Measurements from ENCODE around the gene C12orf76.
A peak's percentile ranks its signal among the peaks of the same experiment; 100 is the strongest.
"Not testable (repeated sequence)": the region's sequence is repeated elsewhere in the genome, so short reads cannot be mapped to it uniquely, and the experiment has no call there.

The C12orf76 gene

DNA sequence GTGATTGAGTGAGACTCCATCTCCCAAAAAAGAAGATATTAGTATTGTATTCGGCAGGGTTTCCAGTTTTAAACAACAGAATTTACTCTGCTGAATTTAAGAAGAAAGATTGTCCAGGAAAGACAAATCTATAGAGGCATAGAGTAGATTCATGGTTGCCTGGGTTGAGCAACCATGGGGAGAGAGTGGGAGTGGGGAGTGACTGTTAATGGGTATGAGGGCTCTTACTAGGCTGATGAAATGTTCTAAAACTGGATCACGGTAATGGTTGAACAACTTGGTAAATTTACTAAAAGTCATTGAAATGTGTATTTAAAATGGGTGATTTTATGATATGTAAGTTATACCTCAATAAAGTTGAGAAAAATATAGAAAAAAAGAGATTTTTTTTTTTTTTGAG, 13.9 kb upstream of the C12orf76 start:
- no peak for DNase-seq (ENCODE audit: low spot score)

DNA sequence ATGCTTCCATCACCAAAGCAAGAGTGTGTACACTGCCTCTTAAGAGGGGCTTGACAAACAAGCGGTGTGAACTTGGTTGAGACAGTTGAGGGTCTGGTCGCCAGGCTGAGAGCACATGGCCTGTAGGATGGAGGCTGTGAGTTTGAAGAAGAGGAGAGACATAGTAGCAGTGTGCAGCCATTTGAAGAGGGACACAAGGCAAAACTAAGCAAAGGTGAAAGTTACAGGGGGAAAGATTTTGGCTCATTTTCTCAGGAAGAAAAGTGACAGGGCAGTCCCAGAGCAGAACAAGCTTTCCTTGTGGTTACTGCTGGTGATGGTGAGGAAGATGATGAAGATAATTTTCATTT, 11.3 kb upstream of the C12orf76 start:
- no peak for DNase-seq (ENCODE audit: low spot score)

DNA sequence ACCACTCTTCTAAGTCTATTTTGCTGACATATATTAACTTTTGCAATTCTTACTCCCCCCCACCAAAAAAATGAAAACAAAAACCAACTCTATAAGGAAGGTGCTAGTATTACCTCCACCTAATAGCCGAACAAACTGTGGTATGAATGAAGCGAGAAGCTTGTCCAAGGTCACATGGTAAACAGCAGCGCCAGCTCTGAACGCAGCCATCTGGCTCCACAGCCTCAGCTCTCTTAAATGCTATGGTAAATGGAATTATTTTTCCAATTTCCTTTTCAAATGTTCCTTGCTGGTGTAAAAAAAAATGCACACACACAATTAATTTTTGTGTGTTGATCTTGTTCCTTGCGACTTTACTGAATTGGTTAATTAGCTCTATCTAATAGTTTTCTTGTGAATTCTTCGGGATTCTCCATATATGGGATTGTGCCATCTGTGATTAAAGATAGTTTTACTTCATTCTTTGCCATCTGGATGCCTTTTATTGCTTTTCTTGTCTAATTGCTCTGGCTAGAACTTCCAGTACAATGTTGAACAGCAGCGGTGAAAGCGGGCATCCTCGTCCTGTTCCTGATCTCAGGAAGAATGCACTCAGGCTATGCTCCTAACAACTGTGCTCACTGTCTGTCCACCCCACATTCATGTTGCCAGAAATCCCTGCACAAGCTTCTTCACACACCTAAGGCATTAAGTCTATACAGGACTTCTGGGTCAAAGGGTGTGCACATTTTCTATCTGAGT, 10.7 kb upstream of the C12orf76 start:
- no peak for DNase-seq (ENCODE audit: low spot score)

GRCh38 chr12:110056643-110057042, 8.3 kb upstream of the C12orf76 start:
- DNase-seq (ENCODE audit: low spot score), result not testable (repeated sequence)

- DNase-seq (ENCODE audit: low spot score), result not testable (repeated sequence)
Observed at GRCh38 chr12:110055375-110056352, 7.3 kb upstream of the C12orf76 start.

DNA sequence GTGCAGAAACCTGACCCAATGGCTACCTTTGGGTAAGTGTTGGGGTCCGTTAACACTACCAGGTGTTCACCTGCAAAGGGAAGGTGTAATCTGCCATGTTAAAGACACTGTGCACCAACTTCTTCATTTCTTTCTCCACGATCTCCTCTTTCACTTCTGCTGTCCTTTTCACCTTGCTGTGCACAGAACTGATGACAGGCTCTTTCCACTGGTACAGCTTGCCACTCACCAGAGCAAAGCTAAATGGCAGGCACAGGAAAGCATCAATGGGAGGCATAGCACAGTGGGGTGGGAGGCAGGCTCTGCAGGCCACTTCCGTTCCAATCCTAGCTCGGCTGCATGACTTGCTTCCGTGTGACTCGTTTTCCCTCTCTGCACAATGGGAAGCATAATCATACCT, 2.6 kb upstream of the C12orf76 start:
- no peak for DNase-seq (ENCODE audit: low spot score)

DNA sequence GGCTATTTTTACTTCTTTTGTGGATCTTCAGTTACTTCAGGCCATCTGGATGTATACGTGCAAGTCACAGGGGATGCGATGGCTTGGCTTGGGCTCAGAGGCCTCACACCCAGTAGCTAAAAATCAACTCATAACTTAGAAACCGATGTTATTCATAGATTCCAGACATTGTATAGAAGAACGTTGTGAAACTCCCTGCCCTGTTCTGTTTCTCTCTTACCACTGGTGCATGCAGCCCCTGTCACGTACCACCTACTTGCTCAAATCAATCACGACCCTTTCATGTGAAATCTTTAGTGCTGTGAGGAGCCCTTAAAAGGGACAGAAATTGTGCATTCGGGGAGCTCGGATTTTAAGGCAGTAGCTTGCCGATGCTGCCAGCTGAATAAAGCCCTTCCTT, 1.3 kb upstream of the C12orf76 start:
- not testable (repeated sequence) for DNase-seq (ENCODE audit: low spot score)

- DNase-seq (ENCODE audit: low spot score), result not testable (repeated sequence)
Observed at GRCh38 chr12:110049034-110049433, 712 bp upstream of the C12orf76 start.

- DNase-seq (ENCODE audit: low spot score), result no peak
Observed at GRCh38 chr12:110047297-110047940, 903 bp downstream of the C12orf76 start.

DNA sequence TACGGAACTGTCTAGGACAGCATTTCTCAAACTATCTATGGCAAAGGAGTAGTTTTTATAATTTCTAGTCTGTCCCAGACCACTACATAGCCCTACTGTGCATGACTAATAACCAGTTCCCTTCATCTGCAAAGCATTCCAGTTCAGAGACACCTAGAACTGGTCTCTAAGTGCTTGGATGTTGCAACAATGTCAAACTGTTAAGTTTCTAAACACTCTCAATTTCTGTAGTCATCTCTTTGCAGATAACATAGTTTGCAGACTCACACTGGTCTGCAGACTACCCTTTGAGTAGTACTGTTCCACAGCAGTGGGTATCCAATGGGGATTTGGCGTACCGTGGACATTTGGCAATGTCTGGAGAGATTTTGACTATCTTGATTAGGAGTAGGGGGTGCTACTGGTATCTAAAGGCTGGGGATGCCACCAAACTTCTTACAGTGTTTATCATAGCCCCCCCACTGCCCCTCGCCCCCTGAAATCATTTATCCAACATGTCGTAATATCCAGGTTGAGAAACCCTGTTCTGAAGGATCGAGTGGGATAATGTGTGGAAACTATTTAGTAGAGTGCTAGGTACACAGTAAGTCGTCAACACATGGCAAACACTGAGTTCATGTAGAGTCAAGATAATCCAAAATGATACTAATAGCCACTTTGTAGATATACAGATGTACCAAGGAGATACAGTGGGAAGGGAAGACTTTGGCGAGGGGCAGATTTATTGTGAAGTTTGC, 1.7 kb downstream of the C12orf76 start:
- no peak for DNase-seq (ENCODE audit: low spot score)

GRCh38 chr12:110042264-110042663, 6.1 kb downstream of the C12orf76 start:
- no peak for DNase-seq (ENCODE audit: low spot score)

- peak; percentile 76 for DNase-seq (ENCODE audit: low spot score)
Observed at GRCh38 chr12:110039085-110039807, 9.1 kb downstream of the C12orf76 start.

DNA sequence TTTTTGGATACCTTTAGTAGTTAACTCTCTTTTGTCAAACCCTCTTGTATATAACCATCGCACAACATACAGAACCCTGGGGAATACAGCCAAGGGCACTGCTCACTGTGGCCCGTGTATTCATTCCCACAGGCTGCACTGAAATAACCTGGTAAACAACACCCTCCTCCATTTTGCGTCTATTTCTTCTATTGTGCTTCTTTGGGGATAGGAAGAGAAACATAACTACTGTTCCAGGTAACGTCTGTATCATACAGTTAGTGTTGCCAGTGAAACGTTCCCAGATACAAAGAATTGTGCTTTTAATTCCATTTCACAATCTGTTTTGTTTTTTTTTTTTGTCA, 9.6 kb downstream of the C12orf76 start:
- no peak for DNase-seq (ENCODE audit: low spot score)

- no peak for DNase-seq (ENCODE audit: low spot score)
Observed at GRCh38 chr12:110037315-110037714, 11.0 kb downstream of the C12orf76 start.

DNA sequence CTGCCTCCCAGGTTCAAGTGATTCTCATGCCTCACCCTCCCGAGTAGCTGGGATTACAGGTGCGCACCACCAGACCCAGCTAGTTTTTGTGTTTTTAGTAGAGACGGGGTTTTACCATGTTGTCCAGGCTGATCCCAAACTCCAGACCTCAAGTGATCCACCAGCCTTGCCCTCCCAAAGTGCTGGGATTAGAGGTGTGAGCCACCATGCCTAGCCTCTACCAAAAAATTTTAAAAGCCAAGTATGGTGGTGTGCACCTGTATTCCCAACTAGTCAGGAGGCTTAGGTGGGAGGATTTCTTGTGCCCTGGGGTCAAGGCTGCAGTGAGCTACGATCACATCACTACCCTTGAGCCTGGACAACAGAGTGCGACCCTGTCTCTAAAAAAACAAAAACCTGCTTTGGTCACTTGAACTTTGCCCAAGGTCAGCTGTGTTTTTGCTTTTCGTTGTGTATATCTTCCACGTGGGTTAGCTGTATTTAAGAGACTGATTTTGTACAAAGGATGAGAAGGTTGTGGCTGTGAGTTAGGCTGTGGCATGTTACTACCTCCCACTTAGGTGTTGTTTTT, 12.7 kb downstream of the C12orf76 start:
- DNase-seq (ENCODE audit: low spot score), result no peak

- no peak for DNase-seq (ENCODE audit: low spot score)
Observed at GRCh38 chr12:110033888-110034287, 14.4 kb downstream of the C12orf76 start.

GRCh38 chr12:110029290-110029815, 19.0 kb downstream of the C12orf76 start:
- DNase-seq (ENCODE audit: low spot score), result no peak

DNA sequence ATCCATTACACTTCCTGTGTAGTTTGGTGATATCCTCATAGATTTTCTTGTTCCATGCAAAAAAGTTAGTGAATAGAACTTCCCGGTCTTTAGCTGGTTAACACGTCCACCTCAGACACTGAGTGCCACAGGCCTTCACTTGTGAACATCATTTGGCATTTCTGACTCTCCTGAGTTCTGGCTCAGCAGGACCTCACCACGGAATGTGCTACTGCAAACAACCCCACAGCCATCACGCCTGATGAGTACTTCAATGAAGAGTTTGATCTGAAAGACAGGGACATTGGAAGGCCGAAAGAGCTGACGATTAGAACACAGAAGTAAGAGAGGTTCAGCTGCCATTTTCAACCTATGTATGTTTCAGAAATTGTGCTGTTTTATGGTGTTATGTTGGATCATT, 20.0 kb downstream of the C12orf76 start:
- no peak for DNase-seq (ENCODE audit: low spot score)

DNA sequence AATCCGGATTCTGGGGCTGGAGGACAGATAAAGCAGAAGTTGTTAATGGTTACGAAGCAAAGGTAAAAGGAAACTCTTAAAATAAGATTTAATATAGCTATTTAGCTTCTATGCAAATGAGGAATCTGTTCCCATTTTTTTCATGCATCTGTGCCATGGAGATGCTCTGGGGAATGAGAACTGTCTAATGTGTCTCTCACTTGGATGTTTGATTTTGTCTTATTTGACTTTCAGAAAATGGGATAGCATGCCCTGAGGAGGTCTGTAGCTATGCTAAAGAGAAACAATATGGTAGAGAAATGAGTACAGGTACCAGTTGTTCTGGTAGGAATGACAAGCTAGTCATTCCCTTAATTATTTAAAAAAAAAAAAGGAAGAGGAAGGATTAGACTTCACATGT, 24.3 kb downstream of the C12orf76 start:
- no peak for DNase-seq (ENCODE audit: low spot score)

DNA sequence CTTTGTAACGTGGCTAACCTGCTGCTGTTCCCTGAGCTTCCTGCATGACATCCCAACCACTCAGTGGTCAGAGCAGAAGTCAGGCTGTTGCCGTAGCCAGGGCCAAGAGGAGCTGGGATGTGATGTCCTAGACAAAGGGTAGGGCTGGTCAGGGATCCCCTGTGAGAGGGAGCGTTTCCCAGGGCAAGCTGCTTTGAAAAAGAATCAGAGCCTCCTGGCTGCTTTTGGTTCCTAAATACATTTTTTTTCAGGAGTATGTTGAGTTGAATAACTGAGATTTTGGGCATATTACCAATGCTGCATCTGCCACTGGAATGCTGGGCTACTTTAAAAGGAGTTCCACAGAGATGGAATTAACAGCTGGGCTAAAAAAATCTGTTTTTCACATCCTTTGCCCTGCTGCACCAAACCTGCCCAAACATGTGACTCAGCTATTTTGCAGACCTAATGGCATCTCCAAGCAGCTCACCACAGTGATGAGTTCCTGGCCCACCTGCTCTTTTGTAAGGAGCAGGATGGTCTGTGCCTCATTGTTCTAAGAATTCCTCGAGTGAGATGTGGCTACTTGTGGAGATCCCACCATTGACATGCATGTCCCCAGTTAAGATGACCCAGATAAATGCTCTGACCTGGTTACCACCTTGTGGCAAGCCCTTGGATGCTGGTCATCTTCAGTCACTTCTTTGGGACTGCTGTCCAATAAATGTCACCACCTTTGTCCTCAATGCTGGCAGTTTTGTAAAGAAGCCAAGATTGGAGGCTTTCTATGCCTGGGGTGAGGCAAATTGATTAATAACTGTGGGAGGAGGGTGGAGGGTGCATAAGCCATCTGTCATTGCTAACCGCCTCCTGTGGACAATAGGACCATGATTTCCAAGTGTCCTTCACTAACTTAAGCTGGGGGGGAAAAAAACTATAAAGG, 25.0 kb downstream of the C12orf76 start:
- DNase-seq (ENCODE audit: low spot score), result peak; percentile 41
